ENCODE results near the gene RAB3A.

The RAB3A gene

DNA sequence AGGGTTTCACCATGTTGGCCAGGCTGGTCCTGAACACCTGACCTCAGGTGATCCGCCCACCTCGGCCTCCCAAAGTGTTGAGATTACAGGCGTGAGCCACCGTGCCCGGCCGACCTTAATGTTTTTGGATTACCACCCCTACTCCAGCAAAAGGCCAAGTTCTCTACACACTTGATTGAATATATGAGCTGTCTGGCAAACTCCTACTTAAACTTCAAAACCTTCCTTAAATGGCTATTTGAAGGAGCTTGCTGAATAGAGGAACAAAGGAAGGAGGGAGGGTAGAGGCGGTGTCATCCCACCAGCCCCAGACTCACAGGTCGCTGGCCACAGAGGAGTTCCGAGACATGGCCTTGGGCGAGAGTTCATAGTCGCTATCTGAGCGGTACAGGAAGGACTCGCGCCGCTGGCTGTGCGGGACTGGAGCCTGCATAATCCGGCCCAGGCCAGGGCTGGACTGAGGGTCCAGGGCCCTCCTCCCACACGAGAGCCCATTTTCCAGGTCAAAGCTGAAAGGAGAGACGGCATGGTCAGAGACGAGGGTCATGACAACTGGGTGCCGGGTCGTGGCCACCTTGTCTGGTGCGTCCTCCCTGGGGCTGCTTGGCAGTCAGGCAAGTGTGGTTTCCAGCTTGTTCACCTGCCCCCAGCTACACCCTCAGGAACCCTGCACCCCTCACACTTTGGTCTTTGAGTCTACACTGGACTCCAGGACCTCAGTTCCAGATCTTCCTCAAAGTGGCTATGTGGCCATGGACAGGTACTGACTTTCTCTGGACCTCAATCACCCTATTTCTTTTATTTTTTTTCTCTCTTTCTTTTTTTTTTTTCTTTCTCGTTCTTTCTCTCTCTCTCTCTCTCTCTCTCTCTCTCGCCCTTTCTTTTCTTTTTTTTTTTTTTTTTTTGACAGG lies 18.2 kb upstream of the RAB3A start:
- TF ChIP-seq CTCF (IDR thresholded peaks at IDR 0.05; ENCODE audit: low read depth, low read length) = no peak

GRCh38 chr19:18220632-18221275 lies 16.9 kb upstream of the RAB3A start:
- no peak overlapping the region for H3K4me3 ChIP-seq (ENCODE audit: low read depth, low read length)
- TF ChIP-seq CTCF (IDR thresholded peaks at IDR 0.05; ENCODE audit: low read depth, low read length) = no peak

More for the DNA sequence above, 18.2 kb upstream of the RAB3A start:
- H3K4me3 ChIP-seq (ENCODE audit: low read depth, low read length) = no peak overlapping the region

DNA sequence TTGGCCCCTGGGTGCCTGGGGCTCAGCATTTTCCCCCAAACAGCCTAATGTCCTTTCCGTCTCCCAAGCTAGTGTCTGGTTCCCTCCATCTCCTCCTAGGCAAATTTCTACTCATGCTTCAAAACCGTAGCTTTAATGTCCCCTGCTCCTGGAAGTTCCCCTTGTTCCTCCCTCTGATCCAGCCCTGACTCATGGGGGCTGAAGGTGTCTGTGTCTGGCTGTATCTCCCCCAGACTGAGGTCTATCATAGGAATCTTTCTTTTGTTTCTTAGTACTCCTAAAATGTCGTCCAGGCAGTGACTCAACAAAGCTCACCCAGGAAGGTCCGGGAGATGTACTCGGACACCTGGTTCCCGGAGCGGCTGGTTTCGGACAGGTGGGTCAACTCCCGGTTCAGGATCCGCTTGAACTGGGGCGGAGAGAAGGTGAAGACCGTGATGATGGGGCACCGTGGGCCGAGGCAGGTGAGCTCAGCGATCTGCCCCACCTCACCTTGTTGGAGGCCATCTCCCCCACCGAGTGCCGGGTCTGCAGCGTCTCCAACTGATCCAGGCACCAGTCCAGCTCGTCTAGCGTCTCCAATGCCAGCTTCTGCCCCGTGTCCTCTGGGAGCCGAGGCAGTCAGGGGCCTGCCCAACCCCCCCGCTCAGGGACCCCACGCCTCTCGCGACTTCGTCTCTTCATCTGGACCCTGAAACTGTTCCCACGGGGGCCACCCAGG lies 16.2 kb upstream of the RAB3A start:
- TF ChIP-seq CTCF (IDR thresholded peaks at IDR 0.05; ENCODE audit: low read depth, low read length) = no peak
- H3K4me3 ChIP-seq (ENCODE audit: low read depth, low read length) = no peak overlapping the region

DNA sequence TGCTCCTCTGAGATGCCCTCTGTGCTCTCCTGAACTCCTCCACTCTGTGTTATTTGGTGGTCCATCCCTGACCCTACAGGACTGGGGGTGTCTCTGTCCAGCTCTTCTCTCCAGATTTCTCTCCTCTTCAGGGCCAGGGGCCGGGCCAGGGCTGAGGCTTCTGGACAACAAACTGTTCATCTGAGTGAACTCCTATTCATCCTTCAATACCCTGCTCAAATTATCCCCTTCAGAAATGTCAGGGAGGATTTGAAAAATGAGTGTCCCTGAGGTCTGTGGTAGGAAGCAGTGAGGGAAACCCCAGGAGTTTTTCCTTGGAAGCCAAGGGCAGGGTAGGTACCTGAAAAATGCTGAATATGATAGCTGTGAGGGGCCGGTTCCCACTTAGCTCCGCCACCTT lies 14.8 kb upstream of the RAB3A start:
- TF ChIP-seq CTCF (IDR thresholded peaks at IDR 0.05; ENCODE audit: low read depth, low read length) = no peak
- no peak overlapping the region for H3K4me3 ChIP-seq (ENCODE audit: low read depth, low read length)

- H3K4me3 ChIP-seq (ENCODE audit: low read depth, low read length) = no peak overlapping the region
- no peak for TF ChIP-seq CTCF (IDR thresholded peaks at IDR 0.05; ENCODE audit: low read depth, low read length)
Observed at GRCh38 chr19:18218159-18218558, 14.3 kb upstream of the RAB3A start.

DNA sequence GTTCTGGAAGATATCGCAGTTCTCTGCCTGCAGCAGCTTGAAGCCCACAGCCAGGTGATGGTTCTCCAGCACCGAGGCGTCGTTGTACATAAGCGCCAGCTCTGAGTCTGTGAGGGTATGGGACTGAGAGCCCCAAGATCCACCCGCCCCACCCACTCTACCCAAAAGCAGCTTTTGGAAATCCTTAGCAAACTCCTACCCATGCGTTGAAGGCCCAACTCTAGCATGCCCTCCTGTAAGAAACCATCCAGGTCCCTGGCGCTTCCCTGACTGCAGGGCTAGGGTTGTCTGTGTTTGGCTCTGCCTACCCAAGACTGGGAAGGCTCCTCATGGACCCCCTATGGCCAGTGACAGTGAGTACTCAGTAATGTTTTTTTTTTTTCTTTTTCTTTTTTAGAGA lies 12.9 kb upstream of the RAB3A start:
- H3K4me3 ChIP-seq (ENCODE audit: low read depth, low read length) = no peak overlapping the region
- no peak for TF ChIP-seq CTCF (IDR thresholded peaks at IDR 0.05; ENCODE audit: low read depth, low read length)

Data from WI38 (cell line).